Lower lobe of right lung (tissue), 2 donors: Measurements from ENCODE around the gene NCOA3. TPM values are rescaled to one million over a fixed set of nuclear protein-coding genes. Genes with fewer than 3 reads are reported as not detected.

Experiments
- ATAC-seq, 2 donors: fragments of 200-7000 bp; cut with Tn5 transposase; one replicate each; pipeline ENCODE4 v1.9.1; 2020 to 2022; ENCODE audit warnings: mild to moderate bottlenecking in 2 of 2, moderate library complexity in 2 of 2
- DNase-seq: peaks from one replicate; pipeline ENCODE4 v3.0.0-alpha.2; 2020
- H3K27ac ChIP-seq: fragments of 200-600 bp; one replicate; pipeline ENCODE4 v1.8.0; 2022
- H3K27me3 ChIP-seq: fragments of 200-600 bp; one replicate; pipeline ENCODE4 v1.8.0; 2022; ENCODE audit warnings: low read depth
- H3K36me3 ChIP-seq: fragments of 200-600 bp; one replicate; pipeline ENCODE4 v1.8.0; 2022; ENCODE audit warnings: mild to moderate bottlenecking
- H3K4me1 ChIP-seq: fragments of 200-600 bp; one replicate; pipeline ENCODE4 v1.8.0; 2022
- H3K4me3 ChIP-seq: fragments of 200-600 bp; one replicate; pipeline ENCODE4 v1.8.0; 2022; ENCODE audit warnings: mild to moderate bottlenecking
- H3K9me3 ChIP-seq: fragments of 200-600 bp; one replicate; pipeline ENCODE4 v1.8.0; 2022
- CTCF ChIP-seq: fragments of 200-600 bp; IDR thresholded peaks from one replicate; pipeline ENCODE4 v1.8.0; 2022; ENCODE audit warnings: antibody characterized with exemption, mild to moderate bottlenecking
- intact Hi-C: fragments of 100-400 bp; cut with DNase I; formaldehyde crosslinking; loops from one replicate; pipeline ENCODE4 v1.11.0; 2022
- total RNA-seq: library from RNA; stranded (reverse); fragmentation: NEBNext Ultra II Directional; extraction: Animal tissue kit (Norgen Biotek cat#: 25700); gene quantifications from one replicate; pipeline ENCODE4 v1.2.1, GENCODE V29; 2021
- donor health status: DM: no; HTN: yes; CAD: no; lungs with severe emphysema.

NCOA3 gene
- total RNA-seq, 1 donor from 2014 or later: 42.1 TPM

GRCh38 chr20:47484303-47484702, 17.4 kb upstream of the NCOA3 start:
- Histone ChIP-seq H3K4me3 (no peak overlapping the region), H3K4me1 (peaks cover 9% of the 10 kb centered on the region), H3K9me3 (no peaks in the 10 kb centered on the region), H3K27ac (no peak overlapping the region), H3K36me3 (no peaks in the 10 kb centered on the region), H3K27me3 (no peaks in the 10 kb centered on the region)
- intact Hi-C loops: no loop called here
- ATAC-seq: no peak
- no peak for TF ChIP-seq CTCF
- DNase-seq: no peak

GRCh38 chr20:47487175-47487917, 14.3 kb upstream of the NCOA3 start:
- DNase-seq: no peak
- intact Hi-C loops: no loop called here
- peak overlapping the region; percentile 13 for H3K27ac ChIP-seq
- H3K4me1 ChIP-seq: peaks cover 5% of the 10 kb centered on the region
- H3K36me3 ChIP-seq: no peaks in the 10 kb centered on the region
- peak; percentile 37 to 56 for ATAC-seq
- no peak for TF ChIP-seq CTCF
- no peak overlapping the region for H3K4me3 ChIP-seq
- H3K27me3 ChIP-seq: no peaks in the 10 kb centered on the region
- no peaks in the 10 kb centered on the region for H3K9me3 ChIP-seq

- DNase-seq (peak; percentile 60), ATAC-seq (peak in 1 of 2 donors; percentile 27)
- Histone ChIP-seq H3K27me3 (no peaks in the 10 kb centered on the region), H3K4me3 (no peak overlapping the region), H3K4me1 (peaks cover 26% of the 10 kb centered on the region), H3K27ac (peak overlapping the region; percentile 5), H3K36me3 (no peaks in the 10 kb centered on the region), H3K9me3 (no peaks in the 10 kb centered on the region)
- intact Hi-C loops: no loop called here
- TF ChIP-seq CTCF: no peak
Observed at GRCh38 chr20:47489448-47489872, 12.2 kb upstream of the NCOA3 start.

GRCh38 chr20:47490795-47491194, 10.9 kb upstream of the NCOA3 start:
- peaks cover 27% of the 10 kb centered on the region for H3K4me1 ChIP-seq
- no peak overlapping the region for H3K4me3 ChIP-seq
- H3K27ac ChIP-seq: no peak overlapping the region
- H3K36me3 ChIP-seq: no peaks in the 10 kb centered on the region
- no peaks in the 10 kb centered on the region for H3K9me3 ChIP-seq
- no peak for TF ChIP-seq CTCF
- DNase-seq: no peak
- no peak for ATAC-seq
- H3K27me3 ChIP-seq: no peaks in the 10 kb centered on the region
- intact Hi-C loops: no loop called here

GRCh38 chr20:47492284-47492683, 9.4 kb upstream of the NCOA3 start:
- DNase-seq: no peak
- Histone ChIP-seq H3K27ac (peak overlapping the region; percentile 73), H3K36me3 (no peaks in the 10 kb centered on the region), H3K9me3 (no peaks in the 10 kb centered on the region), H3K4me1 (peaks cover 26% of the 10 kb centered on the region), H3K27me3 (no peaks in the 10 kb centered on the region), H3K4me3 (no peak overlapping the region)
- intact Hi-C loops: no loop called here
- ATAC-seq: no peak
- TF ChIP-seq CTCF: no peak
